Sigmoid colon (tissue), 7 donors: ENCODE data around the gene ATP6V0E1. TPM values are rescaled to one million over a fixed set of nuclear protein-coding genes. Genes with fewer than 3 reads are reported as not detected.
"Not testable (repeated sequence)": the region's sequence is repeated elsewhere in the genome, so short reads cannot be mapped to it uniquely, and the experiment has no call there.

Source experiments
- DNase-seq: peaks from one replicate; pipeline ENCODE4 v3.0.0-alpha.2; 2019
- H3K27ac ChIP-seq, 4 donors: fragments of 200-600 bp; sonication (generic); one replicate each; pipeline ENCODE4 v1.5.1; 2016 to 2019; ENCODE audit warnings: mild to moderate bottlenecking in 1 of 4
- H3K27me3 ChIP-seq, 3 donors: fragments of 200-600 bp; sonication (generic); one replicate each; pipeline ENCODE4 v1.5.1; 2019; ENCODE audit warnings: mild to moderate bottlenecking in 1 of 3
- H3K36me3 ChIP-seq, 4 donors: fragments of 200-600 bp; sonication (generic); one replicate each; pipeline ENCODE4 v1.5.1; 2016 to 2019
- H3K4me1 ChIP-seq, 4 donors: fragments of 200-600 bp; sonication (generic); one replicate each; pipeline ENCODE4 v1.5.1; 2017 to 2019
- H3K4me3 ChIP-seq, 4 donors: fragments of 200-600 bp; sonication (generic); one replicate each; pipeline ENCODE4 v1.5.1; 2017 to 2019; ENCODE audit warnings: mild to moderate bottlenecking in 2 of 4, moderate library complexity in 1 of 4
- H3K9me3 ChIP-seq, 4 donors: fragments of 200-600 bp in 3 of 4; sonication (generic) in 3 of 4; one replicate each; pipeline versions ENCODE4 v1.5.1 to v1.6.1; 2013 to 2019
- CTCF ChIP-seq, 4 experiments: fragments of 450-650 bp in 3 of 4; fragments of 200-600 bp in 1 of 4; IDR thresholded peaks; one replicate each; pipeline ENCODE4 v1.5.1; 2016 to 2019; ENCODE audit warnings: antibody characterized with exemption in 4 of 4, mild to moderate bottlenecking in 3 of 4, moderate library complexity in 2 of 4
- EP300 ChIP-seq, 4 donors: sonication (generic); formaldehyde crosslinking; IDR thresholded peaks; one replicate each; pipeline ENCODE4 v1.6.1; 2017; ENCODE audit warnings: antibody characterized with exemption in 4 of 4
- POLR2A ChIP-seq, 2 donors: fragments of 450-650 bp; IDR thresholded peaks; one replicate each; pipeline ENCODE4 v1.6.1; 2016; ENCODE audit warnings: antibody characterized with exemption in 2 of 2, mild to moderate bottlenecking in 2 of 2, moderate library complexity in 2 of 2
- POLR2AphosphoS5 ChIP-seq, 4 donors: sonication (generic); formaldehyde crosslinking; IDR thresholded peaks; one replicate each; pipeline ENCODE4 v1.6.1; 2017; ENCODE audit warnings: antibody characterized with exemption in 4 of 4
- WGBS, 2 donors: extraction: QIAGEN DNeasy Blood & Tissue Kit; methylation state at CpG; one replicate each; pipeline ENCODE4 v1.1.7; 2013; 5-methylcytosine and 5-hydroxymethylcytosine counted together
- intact Hi-C: fragments of 100-400 bp; cut with DNase I; formaldehyde crosslinking; loops from one replicate; pipeline ENCODE4 v1.15.1; 2023
- polyA plus RNA-seq, 3 donors: library from polyadenylated mRNA; stranded (reverse); fragments of 200-250 nt; gene quantifications; one replicate each; pipeline ENCODE4 v1.2.3, GENCODE V29; 2013
- total RNA-seq, 4 donors: library from RNA; depleted of rRNA; stranded (reverse); fragments of >200 nt; gene quantifications; one replicate each; pipeline ENCODE4 v1.1.0, GENCODE V29; 2016
- donor health status: healthy with polysubstance abuse.
- donor health status: Bipolar disorder and iron deficiency.
- donor health status: healthy.

Gene ATP6V0E1
- total and polyA plus RNA-seq, 7 donors: 117 to 261 (median 154) TPM

GRCh38 chr5:173025651-173026050, 42.1 kb downstream of the ATP6V0E1 start:
- no peak overlapping the region for H3K4me3 ChIP-seq
- peaks cover 0 to 24% (median 18%) of the 10 kb centered on the region in 4 donors for H3K4me1 ChIP-seq
- no peak overlapping the region for H3K27ac ChIP-seq
- DNase-seq: peak; percentile 21
- TF ChIP-seq POLR2AphosphoS5 (IDR thresholded peaks at IDR 0.05) (no peak), EP300 (IDR thresholded peaks at IDR 0.05) (no peak), POLR2A (IDR thresholded peaks at IDR 0.05) (no peak), CTCF (IDR thresholded peaks at IDR 0.05) (no peak)
- no peaks in the 10 kb centered on the region for H3K27me3 ChIP-seq
- no peaks in the 10 kb centered on the region for H3K9me3 ChIP-seq
- 87 to 90% methylated on average over 6 of the region's 6 CpGs for WGBS, 2 donors
- H3K36me3 ChIP-seq: peaks cover 0 to 8% (median 2%) of the 10 kb centered on the region in 4 donors
- intact Hi-C loops: no loop called here

DNA sequence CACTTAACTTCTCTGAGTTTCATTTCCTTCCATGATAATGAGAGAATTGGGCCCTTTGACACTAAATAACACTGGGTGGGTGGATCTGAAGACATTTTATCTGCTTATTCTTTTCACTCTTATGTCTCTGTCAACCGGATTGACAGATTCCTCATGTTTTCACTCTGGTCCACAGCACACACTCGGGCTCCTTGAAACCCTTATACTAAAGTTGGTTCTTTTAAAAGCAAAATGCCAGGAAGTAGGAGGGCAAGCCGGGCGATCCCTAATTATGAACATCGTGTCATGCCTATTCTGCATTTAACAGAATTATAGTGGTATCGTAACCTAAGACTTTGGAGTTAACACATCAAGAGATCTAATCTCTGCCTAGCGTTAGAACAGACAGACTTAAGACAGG, 44.3 kb downstream of the ATP6V0E1 start:
- DNase-seq: peak; percentile 14
- TF ChIP-seq CTCF (IDR thresholded peaks at IDR 0.05) (no peak), POLR2AphosphoS5 (IDR thresholded peaks at IDR 0.05) (no peak), POLR2A (IDR thresholded peaks at IDR 0.05) (no peak), EP300 (IDR thresholded peaks at IDR 0.05) (no peak)
- peaks cover 0 to 11% (median 8%) of the 10 kb centered on the region in 4 donors for H3K4me1 ChIP-seq
- intact Hi-C loops: no loop called here
- no peak overlapping the region for H3K27ac ChIP-seq
- H3K27me3 ChIP-seq: no peaks in the 10 kb centered on the region
- H3K36me3 ChIP-seq: peaks cover 0 to under 1% (median under 1%) of the 10 kb centered on the region in 4 donors
- H3K9me3 ChIP-seq: no peaks in the 10 kb centered on the region
- no peak overlapping the region for H3K4me3 ChIP-seq
- WGBS, 2 donors: 76 to 83% methylated on average over 7 of the region's 7 CpGs

DNA sequence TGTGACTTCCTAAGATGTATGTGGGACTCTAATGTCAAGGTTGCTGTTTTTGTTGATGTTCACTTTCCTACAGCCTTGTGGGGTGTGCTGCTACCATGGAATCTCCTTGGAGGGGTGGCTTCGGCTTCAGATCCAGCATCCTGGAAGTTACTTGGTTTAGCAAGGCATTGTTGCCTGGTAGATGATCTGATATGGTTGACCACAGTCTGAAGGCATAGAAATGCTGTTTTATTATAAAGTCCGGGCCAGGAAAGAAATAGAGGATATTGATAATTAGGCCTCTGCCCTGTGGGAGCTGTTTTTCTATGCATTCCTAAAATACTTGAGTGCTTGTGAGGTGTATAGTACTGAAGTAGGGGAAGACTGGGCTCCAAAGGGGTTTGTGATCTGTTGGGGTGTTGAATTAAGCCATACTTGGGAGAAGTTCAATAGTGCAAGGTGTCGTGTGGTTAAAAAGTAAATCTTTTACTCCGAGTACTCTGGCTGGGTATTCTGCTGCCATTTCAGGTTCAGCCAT, 45.3 kb downstream of the ATP6V0E1 start:
- WGBS, 2 donors: 72 to 76% methylated on average over 4 of the region's 4 CpGs
- Histone ChIP-seq H3K27ac (peak overlapping the region in 1 of 4 donors; percentile 21), H3K4me1 (peaks cover 0 to 11% (median 8%) of the 10 kb centered on the region in 4 donors), H3K27me3 (no peaks in the 10 kb centered on the region), H3K36me3 (no peaks in the 10 kb centered on the region), H3K4me3 (no peak overlapping the region), H3K9me3 (no peaks in the 10 kb centered on the region)
- TF ChIP-seq EP300 (IDR thresholded peaks at IDR 0.05): no peak
- no peak for TF ChIP-seq POLR2A (IDR thresholded peaks at IDR 0.05)
- no peak for TF ChIP-seq POLR2AphosphoS5 (IDR thresholded peaks at IDR 0.05)
- TF ChIP-seq CTCF (IDR thresholded peaks at IDR 0.05): no peak
- intact Hi-C loops: no loop called here
- peak; percentile 9 for DNase-seq

DNA sequence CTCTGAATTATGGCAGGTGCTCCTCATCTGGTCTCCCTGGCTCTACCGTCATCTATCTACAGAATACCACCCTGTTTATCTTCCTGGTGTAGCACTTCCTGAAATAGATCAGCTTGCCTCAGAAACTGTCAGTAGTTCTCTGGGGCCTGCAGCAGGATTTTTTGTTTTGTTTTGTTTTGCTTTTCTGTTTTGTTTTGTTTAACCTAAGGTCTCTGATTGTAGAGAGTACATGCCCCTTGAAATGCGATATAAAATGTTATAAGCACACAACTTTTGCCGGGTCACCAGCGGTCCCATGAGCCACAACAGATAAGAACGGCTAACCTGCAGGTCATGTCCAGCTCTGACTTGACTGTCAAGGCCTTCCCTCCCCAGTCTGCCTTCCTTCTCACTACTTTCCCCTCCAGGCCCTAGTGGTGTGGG, 45.9 kb downstream of the ATP6V0E1 start:
- Histone ChIP-seq H3K4me3 (no peak overlapping the region), H3K36me3 (peaks cover 0 to under 1% (median 0%) of the 10 kb centered on the region in 4 donors), H3K9me3 (no peaks in the 10 kb centered on the region), H3K4me1 (peaks cover 0 to 11% (median 8%) of the 10 kb centered on the region in 4 donors), H3K27me3 (no peaks in the 10 kb centered on the region), H3K27ac (peak overlapping the region in 3 of 4 donors; percentile 4 to 30 (median 21))
- DNase-seq: peak; percentile 17
- no peak for TF ChIP-seq POLR2A (IDR thresholded peaks at IDR 0.05)
- no peak for TF ChIP-seq CTCF (IDR thresholded peaks at IDR 0.05)
- TF ChIP-seq EP300 (IDR thresholded peaks at IDR 0.05): no peak
- TF ChIP-seq POLR2AphosphoS5 (IDR thresholded peaks at IDR 0.05): no peak
- 22 to 38% methylated on average over 5 of the region's 5 CpGs for WGBS, 2 donors
- intact Hi-C loops: no loop called here

- H3K4me1 ChIP-seq: peaks cover 0 to 18% (median 8%) of the 10 kb centered on the region in 4 donors
- peaks cover 0 to 13% (median 0%) of the 10 kb centered on the region in 4 donors for H3K36me3 ChIP-seq
- 97 to 100% methylated on average over 3 of the region's 3 CpGs for WGBS, 2 donors
- H3K9me3 ChIP-seq, intact Hi-C loops, H3K4me3 ChIP-seq, H3K27ac ChIP-seq, H3K27me3 ChIP-seq: not testable (repeated sequence)
- DNase-seq: peak; percentile 41
Measured at GRCh38 chr5:173032096-173032495, 48.5 kb downstream of the ATP6V0E1 start.
